ENCODE data around the gene SPATA32. TPM values are rescaled to one million over a fixed set of nuclear protein-coding genes. Genes with fewer than 3 reads are reported as not detected.

SPATA32 gene
- total RNA-seq (under 1 TPM in 1 of 4 donors, not detected in 3; 0.11 TPM), polyA plus RNA-seq (not detected)
- long read RNA-seq, donor 1: 0 reads
- long read RNA-seq, donor 2: 0 reads

GRCh38 chr17:45261577-45262515 is at the start of gene SPATA32:
TSS of gene SPATA32 (minus strand) at chr17:45262094. CDS start at chr17:45262016, 78 bp downstream.
- DNase-seq: peak; percentile 63 to 76
- Histone ChIP-seq H3K36me3 (ENCODE audit: insufficient read depth in 1 of 2, low read depth in 1 of 2) (peaks cover 7 to 45% of the 10 kb centered on the region in 2 donors), H3K4me1 (peaks cover 70% of the 10 kb centered on the region), H3K4me3 (peak within 1 kb of the TSS; percentile 68), H3K9me3 (no peaks in the 10 kb centered on the region), H3K27me3 (ENCODE audit: insufficient read depth in 3 of 3, low read length in 2 of 3) (no peaks in the 10 kb centered on the region), H3K27ac (peak within 1 kb of the TSS; percentile 70)
- ATAC-seq: peak in 3 of 4 donors; percentile 7 to 29 (median 8)
- TF ChIP-seq CTCF (IDR thresholded peaks at IDR 0.05): no peak
- 19 to 28% (median 24%) methylated on average over 53 to 68 of the region's 68 CpGs for WGBS, 3 donors
- intact Hi-C loops (cut with DNase I): loop anchor here (5.0 to 10.0 kb wide), 2 partner anchors 53 to 120 kb away; partner anchors contain the start of gene MAP3K14 (in 1 of the 2)

GRCh38 chr17:45311401-45311759 is 49.5 kb upstream of the SPATA32 start:
- intact Hi-C loops (cut with DNase I): loop anchor here in 1 of 2 donors (10.0 kb wide), 1 partner anchor 47 kb away; the partner anchor contains the start of gene SPATA32
- H3K9me3 ChIP-seq: no peaks in the 10 kb centered on the region
- WGBS, 3 donors: 28 to 39% (median 30%) methylated on average over 4 of the region's 4 CpGs
- H3K27ac ChIP-seq: peak overlapping the region; percentile 94
- TF ChIP-seq CTCF (IDR thresholded peaks at IDR 0.05): peak; percentile 14
- H3K27me3 ChIP-seq (ENCODE audit: insufficient read depth in 3 of 3, low read length in 2 of 3): no peaks in the 10 kb centered on the region
- H3K36me3 ChIP-seq (ENCODE audit: insufficient read depth in 1 of 2, low read depth in 1 of 2): peaks cover 0 to 5% of the 10 kb centered on the region in 2 donors
- peak overlapping the region; percentile 93 for H3K4me3 ChIP-seq
- peak; percentile 11 to 27 (median 24) for ATAC-seq
- DNase-seq: no peak
- H3K4me1 ChIP-seq: peaks cover 87% of the 10 kb centered on the region

- intact Hi-C loops (cut with DNase I): loop anchor here in 1 of 2 donors (10.0 kb wide), 1 partner anchor 46 kb away; the partner anchor contains the start of gene SPATA32
- TF ChIP-seq CTCF (IDR thresholded peaks at IDR 0.05): no peak
- ATAC-seq: peak in 2 of 4 donors; percentile 38 to 52
- Histone ChIP-seq H3K4me1 (peaks cover 95% of the 10 kb centered on the region), H3K4me3 (peak overlapping the region; percentile 93), H3K27me3 (ENCODE audit: insufficient read depth in 3 of 3, low read length in 2 of 3) (no peaks in the 10 kb centered on the region), H3K36me3 (ENCODE audit: insufficient read depth in 1 of 2, low read depth in 1 of 2) (peaks cover 0 to 5% of the 10 kb centered on the region in 2 donors), H3K9me3 (no peaks in the 10 kb centered on the region), H3K27ac (peak overlapping the region; percentile 94)
- peak in 1 of 2 donors; percentile 69 for DNase-seq
- WGBS, 3 donors: 14 to 22% (median 20%) methylated on average over 3 of the region's 3 CpGs
Measured at GRCh38 chr17:45310380-45311324, 48.8 kb upstream of the SPATA32 start.

GRCh38 chr17:45309400-45309799 is 47.5 kb upstream of the SPATA32 start:
- DNase-seq (no peak), ATAC-seq (no peak)
- peak overlapping the region; percentile 94 for H3K27ac ChIP-seq
- no peak overlapping the region for H3K4me3 ChIP-seq
- 79 to 84% (median 81%) methylated on average over 4 of the region's 4 CpGs for WGBS, 3 donors
- no peaks in the 10 kb centered on the region for H3K27me3 ChIP-seq (ENCODE audit: insufficient read depth in 3 of 3, low read length in 2 of 3)
- no peak for TF ChIP-seq CTCF (IDR thresholded peaks at IDR 0.05)
- H3K36me3 ChIP-seq (ENCODE audit: insufficient read depth in 1 of 2, low read depth in 1 of 2): peaks cover 0 to 5% of the 10 kb centered on the region in 2 donors
- intact Hi-C loops (cut with DNase I): no loop called here
- no peaks in the 10 kb centered on the region for H3K9me3 ChIP-seq
- H3K4me1 ChIP-seq: peaks cover 94% of the 10 kb centered on the region

Data from psoas muscle (tissue), 8 donors.